Pericardium fibroblast (primary cell): ENCODE results near the gene SLC29A4. TPM values are rescaled to one million over a fixed set of nuclear protein-coding genes. Genes with fewer than 3 reads are reported as not detected.

Experiments used
- total RNA-seq: library from RNA; depleted of rRNA; stranded (reverse); fragments of >200 nt; gene quantifications from 2 replicates; pipeline ENCODE4 v1.2.3, GENCODE V29; 2015

SLC29A4 gene
- total RNA-seq: 4.1 and 4.3 TPM in 2 replicates

GRCh38 chr7:5282543-5283316 is at the start of gene SLC29A4:
Gene SLC29A4, plus strand, starts transcription at chr7:5282943. Its CDS starts 4,874 bp downstream, at chr7:5287817.

Other genes starting within 250 kb of the SLC29A4 start
- 6.0 and 7.4 TPM in 2 replicates for gene RBAK, start 237.1 kb upstream of the SLC29A4 start, total RNA-seq
- 54.1 and 88.9 TPM in 2 replicates for gene WIPI2, start 92.7 kb upstream of the SLC29A4 start, total RNA-seq
- gene TNRC18, start 140.9 kb downstream of the SLC29A4 start, total RNA-seq: 49.0 and 53.6 TPM in 2 replicates
- gene FBXL18, start 230.9 kb downstream of the SLC29A4 start, total RNA-seq: 7.0 and 11.4 TPM in 2 replicates
- gene ACTB, start 247.7 kb downstream of the SLC29A4 start, total RNA-seq: 1,497 and 3,514 TPM in 2 replicates